Endodermal cell (in vitro differentiated cells): Measurements from ENCODE around the gene LRMDA. TPM values are rescaled to one million over a fixed set of nuclear protein-coding genes. Genes with fewer than 3 reads are reported as not detected.

Experiments used
- DNase-seq: peaks from one replicate; pipeline ENCODE4 v3.0.0-alpha.2; 2017
- H3K27ac ChIP-seq: 2 replicates; pipeline ENCODE4 v1.5.1; 2013; ENCODE audit warnings: mild to moderate bottlenecking, low read depth, low read length, moderate library complexity
- H3K27me3 ChIP-seq: 2 replicates; pipeline ENCODE4 v1.6.1; 2013; ENCODE audit warnings: mild to moderate bottlenecking, low read length, moderate library complexity; ENCODE audit not compliant: insufficient read depth, control insufficient read depth, poor library complexity, severe bottlenecking
- H3K36me3 ChIP-seq: 2 replicates; pipeline ENCODE4 v1.7.0; 2013; ENCODE audit warnings: mild to moderate bottlenecking, low read length, moderate library complexity; ENCODE audit not compliant: control insufficient read depth, insufficient read depth
- H3K4me1 ChIP-seq: one replicate; pipeline ENCODE4 v1.7.0; 2013; ENCODE audit warnings: low read length; ENCODE audit not compliant: control insufficient read depth, insufficient read depth
- H3K4me3 ChIP-seq: 2 replicates; pipeline ENCODE4 v1.5.1; 2013; ENCODE audit warnings: mild to moderate bottlenecking, low read length, moderate library complexity
- H3K9ac ChIP-seq: 2 replicates; pipeline ENCODE4 v1.6.1; 2013; ENCODE audit warnings: mild to moderate bottlenecking, low read length, moderate library complexity; ENCODE audit not compliant: poor library complexity, severe bottlenecking; ENCODE audit errors: extremely low read depth
- H3K9me3 ChIP-seq: 2 replicates; pipeline ENCODE4 v1.6.1; 2013; ENCODE audit warnings: mild to moderate bottlenecking, low read length, moderate library complexity; ENCODE audit not compliant: control insufficient read depth
- H3K27ac Mint-ChIP-seq: 2 replicates; pipeline ENCODE4 v1.8.0; 2020; ENCODE audit warnings: mixed read lengths
- H3K27me3 Mint-ChIP-seq: 2 replicates; pipeline ENCODE4 v1.8.0; 2021; ENCODE audit warnings: mild to moderate bottlenecking, mixed read lengths; ENCODE audit not compliant: insufficient read depth
- H3K36me3 Mint-ChIP-seq: 2 replicates; pipeline ENCODE4 v1.8.0; 2020; ENCODE audit warnings: low read depth, mixed read lengths
- H3K4me1 Mint-ChIP-seq: 2 replicates; pipeline ENCODE4 v1.8.0; 2020; ENCODE audit warnings: mixed read lengths
- H3K4me3 Mint-ChIP-seq: 2 replicates; pipeline ENCODE4 v1.8.0; 2020; ENCODE audit warnings: mild to moderate bottlenecking, moderate library complexity, mixed read lengths
- H3K9me3 Mint-ChIP-seq: 2 replicates; pipeline ENCODE4 v1.8.0; 2020; ENCODE audit warnings: mild to moderate bottlenecking, mixed read lengths
- WGBS, 2 experiments: methylation state at CpG; one replicate each; pipeline versions ENCODE4 v1.1.5 to v1.1.7; 2013; ENCODE audit warnings: missing lambda C conversion rate in 2 of 2, mixed read lengths in 1 of 2; ENCODE audit not compliant: insufficient coverage in 1 of 2, insufficient read length in 1 of 2; 5-methylcytosine and 5-hydroxymethylcytosine counted together
- total RNA-seq, 2 donors: library from RNA; stranded (reverse); fragmentation: NEBNext Ultra II Directional in 1 of 2; extraction: Animal tissue kit (Norgen Biotek cat#: 25700) in 1 of 2; gene quantifications; 2 replicates in 1 of 2; 3 replicates in 1 of 2; pipeline ENCODE4 v1.2.1, GENCODE V29; 2021
- TF ChIP-seq, protein P1 (sequence below): fragments of 200-600 bp; sonication (generic); conservative IDR thresholded peaks from 2 replicates; pipeline ENCODE4 v1.5.0; 2021; ENCODE audit warnings: antibody characterized with exemption, mild to moderate bottlenecking

LRMDA gene
- total RNA-seq, 2 donors from 2014 or later, result 1.7 to 5.1 TPM

DNA sequence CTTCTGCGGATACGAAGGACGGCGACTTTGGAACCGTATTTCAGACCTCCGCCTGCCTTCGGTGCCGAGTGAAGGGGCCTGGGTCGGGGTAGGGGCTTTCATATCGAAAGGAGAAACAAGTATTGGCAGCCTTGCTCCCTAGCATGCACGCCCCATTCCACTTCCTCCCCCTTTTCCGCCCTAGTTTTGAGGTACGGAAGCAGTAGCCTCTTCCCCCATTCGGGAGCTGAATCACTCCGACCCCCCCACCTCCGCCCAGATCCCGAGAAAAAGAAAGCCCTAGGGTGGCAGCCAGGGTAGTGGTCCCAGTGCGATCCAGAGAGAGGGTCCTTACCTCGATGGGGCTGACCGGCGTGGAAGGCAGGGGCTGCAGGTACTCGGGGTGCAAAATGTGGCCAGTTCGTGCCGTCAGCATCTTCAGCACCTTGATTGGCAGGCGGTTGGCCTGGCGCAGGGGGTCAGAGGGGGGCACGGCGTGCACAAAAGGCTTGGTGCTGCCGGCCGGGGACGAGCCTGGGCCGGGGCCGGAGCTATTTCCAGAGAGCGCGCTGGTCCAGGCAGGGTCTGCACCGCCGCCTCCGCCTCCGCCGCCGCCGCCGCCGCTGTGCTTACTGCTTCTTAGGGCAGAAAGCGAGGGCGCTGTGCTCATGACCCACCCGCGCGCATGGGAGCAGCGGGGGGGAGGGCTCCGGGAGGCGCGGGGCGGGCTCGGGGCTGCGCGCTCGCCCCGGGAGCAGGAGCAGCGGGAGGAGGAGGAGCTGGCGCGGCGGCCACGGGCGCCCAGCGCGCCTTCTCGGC is 30.5 kb upstream of the LRMDA start:
- H3K4me1 Mint-ChIP-seq, result peaks cover 28% of the 10 kb centered on the region
- H3K27ac Mint-ChIP-seq, result no peak overlapping the region
- no peaks in the 10 kb centered on the region for H3K36me3 Mint-ChIP-seq
- H3K4me3 Mint-ChIP-seq, result peak overlapping the region; percentile 61
- peaks cover 89% of the 10 kb centered on the region for H3K27me3 Mint-ChIP-seq
- Histone ChIP-seq H3K4me1 (peaks cover 2% of the 10 kb centered on the region), H3K4me3 (peak overlapping the region; percentile 87), H3K36me3 (no peaks in the 10 kb centered on the region), H3K9me3 (no peaks in the 10 kb centered on the region), H3K27me3 (peaks cover 83% of the 10 kb centered on the region), H3K27ac (peak overlapping the region; percentile 88), H3K9ac (no peak overlapping the region)
- DNase-seq, result peak; percentile 85
- H3K9me3 Mint-ChIP-seq, result no peaks in the 10 kb centered on the region
- WGBS, 2 experiments, result 1 to 2% methylated on average over 17 to 68 of the region's 68 CpGs
- TF ChIP-seq, protein P1, sequence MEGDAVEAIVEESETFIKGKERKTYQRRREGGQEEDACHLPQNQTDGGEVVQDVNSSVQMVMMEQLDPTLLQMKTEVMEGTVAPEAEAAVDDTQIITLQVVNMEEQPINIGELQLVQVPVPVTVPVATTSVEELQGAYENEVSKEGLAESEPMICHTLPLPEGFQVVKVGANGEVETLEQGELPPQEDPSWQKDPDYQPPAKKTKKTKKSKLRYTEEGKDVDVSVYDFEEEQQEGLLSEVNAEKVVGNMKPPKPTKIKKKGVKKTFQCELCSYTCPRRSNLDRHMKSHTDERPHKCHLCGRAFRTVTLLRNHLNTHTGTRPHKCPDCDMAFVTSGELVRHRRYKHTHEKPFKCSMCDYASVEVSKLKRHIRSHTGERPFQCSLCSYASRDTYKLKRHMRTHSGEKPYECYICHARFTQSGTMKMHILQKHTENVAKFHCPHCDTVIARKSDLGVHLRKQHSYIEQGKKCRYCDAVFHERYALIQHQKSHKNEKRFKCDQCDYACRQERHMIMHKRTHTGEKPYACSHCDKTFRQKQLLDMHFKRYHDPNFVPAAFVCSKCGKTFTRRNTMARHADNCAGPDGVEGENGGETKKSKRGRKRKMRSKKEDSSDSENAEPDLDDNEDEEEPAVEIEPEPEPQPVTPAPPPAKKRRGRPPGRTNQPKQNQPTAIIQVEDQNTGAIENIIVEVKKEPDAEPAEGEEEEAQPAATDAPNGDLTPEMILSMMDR, result no peak

DNA sequence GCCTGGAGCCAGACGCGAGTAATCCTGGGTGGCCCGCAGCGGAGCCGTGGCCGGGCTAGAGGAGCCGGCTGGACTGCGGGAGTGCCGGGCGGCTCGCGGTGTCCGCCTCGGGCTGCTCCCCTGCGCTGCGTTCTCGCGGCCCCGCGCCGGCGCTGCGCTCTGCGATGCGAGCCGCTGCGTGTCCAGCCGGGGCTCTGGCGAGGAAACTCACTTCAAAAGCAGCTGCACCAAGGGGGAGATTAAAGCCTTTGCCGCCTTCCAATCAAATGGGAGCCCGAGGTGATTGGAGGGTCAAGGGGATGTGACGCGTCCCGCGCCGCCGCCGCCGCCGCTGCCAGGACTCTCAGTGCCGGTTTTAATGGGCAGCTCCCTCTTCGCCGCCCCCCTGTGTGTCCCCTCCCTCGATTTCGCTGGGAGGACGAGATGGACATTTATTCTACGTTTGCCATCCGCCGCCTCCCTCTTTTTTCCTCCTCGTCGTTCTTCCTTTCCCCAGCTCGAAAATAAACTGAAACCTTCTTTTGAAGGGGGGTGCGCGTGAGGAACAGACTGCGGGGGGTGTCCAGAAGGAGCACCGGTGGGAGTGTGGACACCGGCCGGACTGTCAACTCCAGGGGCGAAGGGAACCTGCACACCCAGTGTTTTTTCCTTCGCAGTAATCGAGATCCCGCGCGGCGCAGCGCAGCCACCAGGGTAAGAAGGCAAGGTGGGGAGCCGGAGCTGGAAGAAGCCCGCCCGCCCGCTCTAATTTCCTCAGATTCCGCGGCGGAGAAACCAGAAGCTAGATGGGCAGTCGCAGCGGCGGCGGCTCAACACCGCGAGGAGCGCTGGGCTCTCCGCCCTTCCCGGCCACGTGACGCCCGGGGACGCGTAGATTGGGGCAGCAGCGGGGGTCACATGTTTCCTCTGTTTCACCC is 29.6 kb upstream of the LRMDA start, which contains the start of gene ZNF503:
Gene ZNF503, minus strand, starts transcription at position 196 of the 917 bp plus-strand sequence. CDS start 345 bp downstream, outside the sequence.
- Mint-ChIP-seq H3K27me3 (peaks cover 89% of the 10 kb centered on the region), H3K9me3 (no peaks in the 10 kb centered on the region)

More for the DNA sequence above, 29.6 kb upstream of the LRMDA start, which contains the start of gene ZNF503:
- Mint-ChIP-seq H3K36me3 (no peaks in the 10 kb centered on the region), H3K27ac (peak within 1 kb of the TSS; percentile 86), H3K4me1 (peaks cover 35% of the 10 kb centered on the region), H3K4me3 (peak within 1 kb of the TSS; percentile 61)
- H3K27ac ChIP-seq, result peak within 1 kb of the TSS; percentile 93
- no peaks in the 10 kb centered on the region for H3K9me3 ChIP-seq
- peak; percentile 96 for DNase-seq
- H3K9ac ChIP-seq, result no peak within 1 kb of the TSS
- peaks cover 2% of the 10 kb centered on the region for H3K4me1 ChIP-seq
- 0 to 1% methylated on average over 33 to 88 of the region's 88 CpGs for WGBS, 2 experiments
- H3K36me3 ChIP-seq, result no peaks in the 10 kb centered on the region
- TF ChIP-seq, protein P1, result peak; percentile 37
- H3K4me3 ChIP-seq, result peak within 1 kb of the TSS; percentile 87
- H3K27me3 ChIP-seq, result peaks cover 83% of the 10 kb centered on the region
